Cortex of kidney (tissue), 1 donor: ENCODE data around the gene TPI1.

Experiments used
- DNase-seq: peaks from one replicate; lab custom pipeline; 2025; lab: John Stamatoyannopoulos, UW

TPI1 gene

GRCh38 chr12:6867413-6868210, at the start of gene TPI1:
TSS of gene TPI1 (plus strand) at chr12:6867531. CDS start at chr12:6867567, 36 bp downstream.
- no peak for DNase-seq

DNA sequence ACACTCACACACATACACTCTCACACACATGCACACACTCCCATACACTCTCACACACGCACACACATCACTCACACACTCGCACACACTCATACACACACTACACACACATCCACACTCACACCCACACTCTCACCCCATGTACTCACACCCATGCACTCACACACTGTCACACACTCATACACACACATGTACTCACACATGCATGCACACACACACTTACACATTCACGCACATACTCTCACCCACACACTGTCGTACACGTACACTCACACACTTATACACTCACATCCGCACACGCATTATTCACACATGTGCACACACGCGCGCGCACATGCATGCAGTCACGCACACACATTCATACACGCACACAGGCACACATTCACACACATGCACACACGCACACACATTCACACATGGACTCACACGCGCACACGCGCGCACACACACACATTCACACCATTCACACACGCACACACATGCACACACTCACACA, 49.6 kb upstream of the TPI1 start:
- DNase-seq: no peak

DNA sequence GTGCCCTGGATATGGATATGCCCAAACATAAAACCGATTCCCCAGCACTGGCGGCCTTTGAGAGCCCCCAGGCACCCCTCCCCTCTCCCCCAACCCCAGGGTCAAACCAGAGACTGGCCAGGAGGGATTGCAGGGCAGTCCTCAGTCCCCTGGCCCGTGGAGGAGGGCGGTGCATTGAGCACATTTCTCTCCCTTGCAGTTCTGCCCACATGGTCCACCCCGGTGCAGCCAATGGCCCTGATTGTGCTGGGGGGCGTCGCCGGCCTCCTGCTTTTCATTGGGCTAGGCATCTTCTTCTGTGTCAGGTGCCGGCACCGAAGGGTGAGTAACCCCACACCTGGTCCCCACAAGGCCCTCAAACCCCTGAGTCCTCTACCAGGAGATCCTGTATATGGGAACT, 49.1 kb upstream of the TPI1 start:
- DNase-seq: no peak

- DNase-seq: no peak
These were observed 48.7 kb upstream of the TPI1 start for GRCh38 chr12:6818645-6819044.

- no peak for DNase-seq
These were observed 48.0 kb upstream of the TPI1 start for GRCh38 chr12:6819106-6820030.

- DNase-seq: no peak
These were observed 47.2 kb upstream of the TPI1 start for GRCh38 chr12:6820166-6820565.

DNA sequence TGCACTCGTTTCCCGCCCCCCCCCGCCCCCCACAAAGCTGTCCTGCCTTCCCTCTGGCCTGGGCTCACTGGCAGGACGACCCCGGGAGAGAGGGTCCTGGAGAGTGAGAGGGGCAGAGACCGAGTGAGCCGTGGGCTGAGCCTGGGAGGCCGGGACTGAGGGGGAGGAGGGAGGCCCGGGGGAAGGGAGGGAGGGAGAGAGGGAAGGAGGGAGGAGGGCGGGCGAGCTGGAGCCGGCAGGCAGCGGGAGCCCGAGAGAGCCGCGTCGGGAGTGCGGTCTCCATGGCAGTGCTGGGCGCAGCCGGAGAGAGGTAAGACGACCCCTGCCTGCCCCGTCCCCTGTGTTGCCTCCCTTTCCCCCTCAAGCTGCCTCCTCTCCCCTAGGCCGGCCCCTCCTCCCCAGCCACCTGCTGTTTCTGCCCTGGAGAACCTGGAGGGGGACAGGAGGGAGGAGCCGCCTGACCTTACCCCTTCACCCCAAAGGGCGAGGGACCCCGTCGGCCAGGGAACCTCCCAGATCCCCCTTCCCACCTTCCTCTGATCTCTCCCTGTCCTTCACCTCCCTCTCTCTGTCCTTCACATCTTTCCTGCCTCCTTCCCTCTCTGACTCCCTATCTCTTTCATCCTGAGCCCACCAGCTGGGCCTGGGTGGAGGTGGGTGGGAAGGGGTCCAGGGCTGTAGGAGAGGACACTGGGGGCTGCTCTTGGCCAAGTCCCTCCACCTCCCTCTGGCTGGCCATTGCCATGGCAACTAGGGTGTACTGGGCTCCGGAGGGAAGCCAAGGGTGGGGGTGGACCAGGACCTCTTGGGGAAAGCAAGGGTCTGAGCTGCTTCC, 45.5 kb upstream of the TPI1 start, which contains the start of gene GPR162:
TSS of gene GPR162 (plus strand) at position 231 of the 835 bp plus-strand sequence. CDS start 2,078 bp downstream, outside the sequence.
- DNase-seq: no peak

DNA sequence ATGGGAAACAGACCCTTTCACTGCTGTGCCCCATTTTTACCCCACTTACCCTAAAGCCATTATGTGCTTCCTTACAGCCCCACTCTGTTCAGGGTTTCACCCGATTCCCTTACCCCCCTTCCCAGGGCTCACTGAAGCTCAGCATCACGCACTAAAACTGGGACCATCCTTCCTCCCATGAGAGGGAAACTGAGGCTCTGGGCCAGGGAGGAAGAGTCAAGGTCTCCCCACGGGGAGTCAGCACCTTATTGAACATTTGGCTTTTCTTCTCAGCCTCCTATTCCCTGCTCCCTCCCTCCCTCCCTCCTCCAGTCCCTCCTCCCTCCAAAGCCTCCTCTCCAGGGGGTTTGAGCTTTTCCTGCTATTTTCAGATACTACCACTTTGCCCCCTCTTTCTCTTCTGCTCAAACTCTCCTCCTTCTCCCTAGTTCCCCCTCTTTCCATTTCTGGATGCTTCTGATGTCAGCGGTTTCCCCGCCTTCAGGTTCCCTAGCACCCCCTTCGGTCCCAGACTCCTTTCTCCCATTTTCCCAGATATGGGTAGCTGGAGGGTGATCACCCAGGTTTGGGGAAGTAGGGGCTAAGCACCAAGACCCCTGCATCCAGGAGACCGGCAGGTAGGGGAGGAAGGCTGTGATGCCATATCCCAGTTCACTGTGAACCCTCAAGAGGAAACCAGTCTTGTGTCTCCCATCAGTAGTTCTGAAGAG, 44.8 kb upstream of the TPI1 start:
- no peak for DNase-seq

DNA sequence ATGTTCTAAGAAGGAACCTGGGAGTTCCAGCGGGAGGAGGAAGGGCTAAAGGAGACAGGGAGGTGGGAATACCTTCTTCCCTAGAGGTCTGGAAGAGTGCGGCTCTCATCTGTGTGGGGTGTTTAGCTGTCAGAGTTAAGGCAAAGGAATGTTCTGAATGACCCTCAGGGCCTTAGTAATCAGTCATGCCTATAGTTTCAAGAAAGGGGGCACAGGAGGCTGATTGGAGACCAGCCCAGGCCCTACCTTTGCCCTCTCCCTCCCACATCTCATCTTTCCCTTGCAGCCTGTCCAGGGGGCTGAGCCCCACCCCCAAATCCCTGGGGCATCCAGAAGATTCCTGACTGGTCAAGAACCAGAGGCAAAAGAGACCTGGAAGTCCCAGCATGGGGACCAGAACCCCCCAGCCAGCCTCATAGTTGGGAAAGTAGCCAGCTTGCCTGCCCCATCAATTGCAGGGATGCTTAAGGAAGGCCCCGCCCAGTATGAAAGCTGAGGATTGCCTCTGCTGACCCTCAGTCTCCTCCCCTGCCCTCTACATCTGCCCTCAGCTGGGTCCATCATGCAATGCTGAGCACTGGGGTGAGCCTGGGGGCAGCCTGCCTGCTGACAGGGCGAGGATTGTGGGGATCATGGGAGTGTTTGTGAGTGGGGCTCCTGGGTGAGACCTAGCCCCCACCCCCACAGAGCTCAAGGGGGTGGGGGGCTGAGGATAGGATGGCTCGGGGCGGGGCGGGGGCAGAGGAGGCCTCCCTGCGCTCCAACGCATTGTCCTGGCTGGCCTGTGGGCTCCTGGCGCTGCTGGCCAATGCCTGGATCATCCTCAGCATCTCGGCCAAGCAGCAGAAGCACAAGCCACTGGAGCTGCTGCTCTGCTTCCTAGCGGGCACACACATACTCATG, 43.9 kb upstream of the TPI1 start:
- DNase-seq: no peak

- no peak for DNase-seq
These were observed 43.1 kb upstream of the TPI1 start for GRCh38 chr12:6824085-6824775.

GRCh38 chr12:6824901-6825381, 42.4 kb upstream of the TPI1 start:
- no peak for DNase-seq

DNA sequence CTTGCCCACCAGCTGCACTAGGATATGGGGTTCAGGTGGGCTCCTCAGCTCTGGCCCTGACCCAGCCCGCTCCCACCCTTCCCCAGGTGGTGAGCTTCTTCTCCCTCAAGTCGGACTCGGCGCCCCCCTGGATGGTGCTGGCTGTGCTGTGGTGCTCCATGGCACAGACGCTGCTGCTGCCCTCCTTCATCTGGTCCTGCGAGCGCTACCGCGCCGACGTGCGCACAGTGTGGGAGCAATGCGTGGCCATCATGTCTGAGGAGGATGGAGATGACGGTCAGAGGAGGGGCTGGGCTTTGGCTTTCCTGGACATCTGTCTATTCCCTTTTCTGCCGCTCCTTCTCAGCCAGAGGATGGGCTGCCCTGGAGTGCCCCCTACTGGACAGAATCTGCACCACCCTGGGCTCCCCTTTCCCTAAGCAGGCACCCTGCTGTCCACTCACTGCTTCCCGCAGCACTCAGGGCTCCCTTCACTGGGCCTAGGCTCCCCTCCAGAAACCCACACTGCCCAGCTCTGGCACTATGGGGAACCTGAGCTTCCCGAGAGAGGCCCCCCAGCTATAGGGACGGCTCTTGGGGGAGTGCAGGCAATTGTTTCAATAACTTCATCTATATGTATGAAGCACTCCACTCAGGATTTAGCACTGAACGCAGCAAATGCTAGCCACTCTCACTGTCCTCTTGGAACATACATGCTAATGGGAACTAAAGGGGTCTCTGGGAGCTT, 41.8 kb upstream of the TPI1 start:
- no peak for DNase-seq

- no peak for DNase-seq
These were observed 41.1 kb upstream of the TPI1 start for GRCh38 chr12:6826125-6826733.

DNA sequence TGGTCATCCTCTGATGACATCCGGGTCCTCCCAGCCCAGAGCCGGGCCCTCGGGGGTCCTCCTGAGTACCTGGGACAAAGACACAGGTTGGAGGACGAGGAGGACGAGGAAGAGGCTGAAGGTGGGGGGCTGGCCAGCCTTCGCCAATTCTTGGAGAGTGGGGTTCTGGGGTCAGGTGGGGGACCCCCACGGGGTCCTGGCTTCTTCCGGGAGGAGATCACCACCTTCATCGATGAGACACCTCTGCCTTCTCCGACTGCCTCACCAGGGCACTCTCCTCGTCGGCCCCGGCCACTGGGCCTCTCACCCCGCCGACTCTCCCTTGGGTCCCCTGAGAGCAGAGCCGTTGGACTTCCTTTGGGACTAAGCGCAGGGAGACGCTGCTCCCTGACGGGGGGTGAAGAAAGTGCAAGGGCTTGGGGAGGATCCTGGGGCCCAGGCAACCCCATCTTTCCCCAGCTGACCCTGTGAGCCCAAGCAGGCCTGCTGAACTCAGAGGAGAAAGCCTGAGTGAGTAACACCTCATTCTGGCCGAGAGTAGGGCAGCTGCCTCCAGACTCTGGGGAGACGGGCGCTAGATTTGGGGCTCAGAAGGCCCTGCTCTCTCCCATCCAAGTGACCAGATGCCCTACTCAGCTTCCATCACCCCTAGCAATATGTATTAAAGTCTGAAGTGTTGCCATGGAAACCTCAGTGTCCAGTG, 40.4 kb upstream of the TPI1 start:
- DNase-seq: no peak

- DNase-seq: no peak
These were observed 39.9 kb upstream of the TPI1 start for GRCh38 chr12:6827437-6827911.

GRCh38 chr12:6827982-6828780, 39.1 kb upstream of the TPI1 start, which contains the start of gene P3H3:
TSS of gene P3H3 (plus strand) at chr12:6828407. CDS start at chr12:6828441, 34 bp downstream.
- no peak for DNase-seq
